Vagina (tissue), 2 donors: Measurements from ENCODE around the gene CRHBP.

Experiments used
- CTCF ChIP-seq, 3 experiments: fragments of 450-650 bp in 2 of 3; fragments of 200-600 bp in 1 of 3; sonication (generic) in 1 of 3; IDR thresholded peaks; one replicate each; pipeline ENCODE4 v1.5.1; 2017 to 2019; ENCODE audit warnings: antibody characterized with exemption in 3 of 3, mild to moderate bottlenecking in 2 of 3, moderate library complexity in 2 of 3
- POLR2A ChIP-seq, 2 donors: fragments of 450-650 bp; IDR thresholded peaks; one replicate each; pipeline ENCODE4 v1.6.1; 2017; ENCODE audit warnings: antibody characterized with exemption in 2 of 2, mild to moderate bottlenecking in 2 of 2, moderate library complexity in 2 of 2
- POLR2AphosphoS5 ChIP-seq, 2 donors: sonication (generic); formaldehyde crosslinking; IDR thresholded peaks; one replicate each; pipeline ENCODE4 v1.9.0; 2017; ENCODE audit warnings: antibody characterized with exemption in 2 of 2, mild to moderate bottlenecking in 2 of 2, low read depth in 1 of 2; ENCODE audit not compliant: insufficient read depth in 1 of 2

- TF ChIP-seq POLR2A (IDR thresholded peaks at IDR 0.05) (no peak), CTCF (IDR thresholded peaks at IDR 0.05) (no peak), POLR2AphosphoS5 (IDR thresholded peaks at IDR 0.05; ENCODE audit: insufficient read depth in 1 of 2, low read depth in 1 of 2) (no peak)
These were observed 34.3 kb upstream of the CRHBP start for GRCh38 chr5:76918539-76918938.
